GM12878 (cell line): ENCODE measurements around the gene MCRIP2.

Experiments used
- LARP7 ChIP-seq: fragments of 450-650 bp; IDR thresholded peaks from 2 replicates; pipeline ENCODE4 v1.6.1; 2017; ENCODE audit warnings: mild to moderate bottlenecking
- POLR2A ChIP-seq: IDR thresholded peaks from 2 replicates; pipeline ENCODE4 v1.6.1; 2011; ENCODE audit warnings: low read depth, mild to moderate bottlenecking, low read length

DNA sequence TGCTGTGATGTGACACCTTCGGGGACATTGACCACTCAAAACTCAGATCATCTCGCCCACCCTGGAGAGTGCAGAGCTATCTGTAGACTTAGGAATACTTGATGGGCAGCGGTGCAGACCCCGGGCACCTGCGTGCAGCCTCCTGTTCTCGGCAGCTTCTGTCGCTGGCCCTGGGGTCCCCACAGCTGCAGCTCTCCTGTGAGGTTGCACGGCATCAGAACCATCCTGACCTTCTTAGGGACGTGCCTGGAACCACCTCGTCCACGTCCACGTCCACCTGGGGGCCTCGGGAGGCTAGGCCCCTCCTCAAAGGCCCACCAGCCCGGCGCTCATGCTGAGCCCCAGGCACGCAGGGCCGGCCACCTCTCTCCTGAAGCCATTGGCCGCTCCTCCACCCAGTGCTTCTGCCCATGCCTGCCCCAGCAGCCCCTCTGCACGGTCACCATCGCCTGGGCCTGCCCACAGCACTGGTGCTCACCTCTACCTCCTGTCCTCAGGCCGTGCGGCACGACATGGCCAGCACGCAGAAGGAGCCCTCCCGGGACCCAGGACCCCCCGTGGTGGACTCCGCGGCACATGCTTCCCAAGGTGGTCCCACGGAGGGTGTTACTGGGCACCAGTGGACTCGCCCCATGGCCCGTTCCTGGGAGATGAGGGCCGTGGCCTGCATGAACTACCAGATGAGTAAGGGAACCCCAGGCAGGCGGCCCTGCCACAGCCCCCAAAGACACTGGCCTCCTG, 13.1 kb upstream of the MCRIP2 start:
- TF ChIP-seq LARP7 (no peak), POLR2A (no peak)
